ENCODE results near the gene MYH6. TPM values are rescaled to one million over a fixed set of nuclear protein-coding genes. Genes with fewer than 3 reads are reported as not detected.

MYH6 gene
- total RNA-seq, 1 experiment from 2014 or later = not detected

DNA sequence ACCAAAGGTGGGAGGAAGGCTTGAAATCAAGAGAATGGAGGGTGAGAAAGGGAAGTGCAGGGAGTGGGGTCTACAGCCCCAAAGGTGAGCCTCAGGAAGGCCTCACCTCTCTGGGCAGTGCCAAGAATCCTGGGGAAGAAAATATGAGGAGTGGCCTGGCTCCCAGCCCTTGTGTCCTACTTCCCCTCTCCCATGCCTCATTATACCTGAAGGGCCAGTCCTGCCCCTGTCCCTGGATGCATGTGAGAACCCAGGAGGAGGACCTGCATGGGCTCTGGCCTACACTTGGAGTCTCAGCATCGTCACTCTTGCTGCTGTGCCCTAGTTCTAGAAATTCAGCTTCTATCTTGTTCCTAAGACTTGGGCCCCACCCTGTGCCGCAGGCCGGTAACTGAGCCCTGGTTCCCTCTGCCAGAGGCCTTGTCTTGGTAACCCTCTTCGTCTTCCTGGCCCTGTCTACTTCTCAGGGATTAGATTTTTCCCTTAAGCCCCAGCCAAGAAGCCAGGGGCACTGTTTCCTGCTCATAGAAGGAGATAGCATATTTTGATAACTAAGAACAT lies 38.3 kb upstream of the MYH6 start:
- H3K79me2 ChIP-seq (ENCODE audit: low read length) = no peaks in the 10 kb centered on the region
- H3K27me3 ChIP-seq (ENCODE audit: low read length) = no peaks in the 10 kb centered on the region
- no peaks in the 10 kb centered on the region for H3K36me3 ChIP-seq (ENCODE audit: insufficient read depth, low read length)

DNA sequence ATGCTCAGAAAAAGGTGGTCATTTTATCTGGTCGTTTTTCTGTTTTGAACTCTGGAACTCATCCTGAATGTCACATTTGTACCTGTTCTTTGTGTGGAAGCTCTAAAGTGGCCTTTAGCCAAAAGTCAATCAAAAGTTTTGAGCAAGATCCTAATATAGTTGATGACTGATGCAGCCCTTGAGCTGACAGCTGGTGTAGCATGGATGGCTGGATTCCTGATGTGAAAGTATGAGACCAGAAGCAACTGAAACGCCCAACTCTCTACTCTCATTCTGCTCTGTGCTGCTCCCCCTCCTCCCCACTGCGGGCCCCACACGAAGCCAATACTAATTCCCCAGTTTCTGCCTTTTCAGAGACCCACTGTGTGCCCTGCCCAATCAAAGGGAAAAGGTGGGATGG lies 37.7 kb upstream of the MYH6 start:
- Histone ChIP-seq H3K27me3 (ENCODE audit: low read length) (no peaks in the 10 kb centered on the region), H2AFZ (ENCODE audit: low read length) (no peak overlapping the region), H3K9ac (ENCODE audit: low read length) (no peak overlapping the region), H3K4me3 (ENCODE audit: low read length) (no peak overlapping the region), H3K9me2 (replicated peaks; ENCODE audit: insufficient read depth, low read length) (no peaks in the 10 kb centered on the region), H3K79me2 (ENCODE audit: low read length) (no peaks in the 10 kb centered on the region), H3K36me3 (ENCODE audit: insufficient read depth, low read length) (no peaks in the 10 kb centered on the region), H3K9me3 (ENCODE audit: low read length) (no peaks in the 10 kb centered on the region), H3K27ac (ENCODE audit: low read length) (no peak overlapping the region), H3K4me1 (ENCODE audit: low read length) (no peaks in the 10 kb centered on the region), H3K4me2 (ENCODE audit: low read depth, low read length, poor library complexity, severe bottlenecking) (no peak overlapping the region), H4K20me1 (ENCODE audit: insufficient read depth, low read depth, low read length) (no peaks in the 10 kb centered on the region)
- DNase-seq = no peak

More for the DNA sequence above, 38.3 kb upstream of the MYH6 start:
- H3K27ac ChIP-seq (ENCODE audit: low read length) = no peak overlapping the region
- H4K20me1 ChIP-seq (ENCODE audit: insufficient read depth, low read depth, low read length) = no peaks in the 10 kb centered on the region
- no peak overlapping the region for H3K4me2 ChIP-seq (ENCODE audit: low read depth, low read length, poor library complexity, severe bottlenecking)
- no peak overlapping the region for H3K4me3 ChIP-seq (ENCODE audit: low read length)
- no peak overlapping the region for H2AFZ ChIP-seq (ENCODE audit: low read length)
- no peaks in the 10 kb centered on the region for H3K9me3 ChIP-seq (ENCODE audit: low read length)
- no peak for DNase-seq
- H3K9ac ChIP-seq (ENCODE audit: low read length) = no peak overlapping the region
- H3K9me2 ChIP-seq (replicated peaks; ENCODE audit: insufficient read depth, low read length) = no peaks in the 10 kb centered on the region
- H3K4me1 ChIP-seq (ENCODE audit: low read length) = no peaks in the 10 kb centered on the region

DNA sequence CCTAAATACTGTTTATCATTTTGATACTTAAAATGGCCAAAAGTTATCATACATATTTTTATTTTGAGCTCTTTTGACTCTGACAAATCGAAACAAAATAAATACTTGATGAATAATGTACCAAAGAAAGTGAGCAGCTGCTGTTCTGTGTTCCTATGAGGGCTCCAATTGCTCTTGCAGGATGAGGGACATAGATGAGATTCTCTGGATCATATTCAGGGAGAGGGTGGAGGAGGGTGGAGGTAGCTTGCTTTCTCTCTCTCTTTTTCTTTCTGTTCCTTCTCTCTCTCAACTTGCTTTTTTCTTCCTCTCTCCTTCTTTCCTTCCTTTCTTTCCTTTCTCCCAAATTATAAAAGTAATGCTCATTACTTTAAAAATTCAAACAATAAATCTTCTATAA lies 36.2 kb upstream of the MYH6 start:
- H3K4me2 ChIP-seq (ENCODE audit: low read depth, low read length, poor library complexity, severe bottlenecking) = no peak overlapping the region
- no peaks in the 10 kb centered on the region for H3K36me3 ChIP-seq (ENCODE audit: insufficient read depth, low read length)
- H4K20me1 ChIP-seq (ENCODE audit: insufficient read depth, low read depth, low read length) = no peaks in the 10 kb centered on the region
- no peak for DNase-seq
- no peaks in the 10 kb centered on the region for H3K79me2 ChIP-seq (ENCODE audit: low read length)
- no peak overlapping the region for H3K4me3 ChIP-seq (ENCODE audit: low read length)
- no peaks in the 10 kb centered on the region for H3K9me2 ChIP-seq (replicated peaks; ENCODE audit: insufficient read depth, low read length)
- H3K27me3 ChIP-seq (ENCODE audit: low read length) = no peaks in the 10 kb centered on the region
- H3K9ac ChIP-seq (ENCODE audit: low read length) = no peak overlapping the region
- H3K27ac ChIP-seq (ENCODE audit: low read length) = no peak overlapping the region
- no peaks in the 10 kb centered on the region for H3K9me3 ChIP-seq (ENCODE audit: low read length)
- no peak overlapping the region for H2AFZ ChIP-seq (ENCODE audit: low read length)
- no peaks in the 10 kb centered on the region for H3K4me1 ChIP-seq (ENCODE audit: low read length)

DNA sequence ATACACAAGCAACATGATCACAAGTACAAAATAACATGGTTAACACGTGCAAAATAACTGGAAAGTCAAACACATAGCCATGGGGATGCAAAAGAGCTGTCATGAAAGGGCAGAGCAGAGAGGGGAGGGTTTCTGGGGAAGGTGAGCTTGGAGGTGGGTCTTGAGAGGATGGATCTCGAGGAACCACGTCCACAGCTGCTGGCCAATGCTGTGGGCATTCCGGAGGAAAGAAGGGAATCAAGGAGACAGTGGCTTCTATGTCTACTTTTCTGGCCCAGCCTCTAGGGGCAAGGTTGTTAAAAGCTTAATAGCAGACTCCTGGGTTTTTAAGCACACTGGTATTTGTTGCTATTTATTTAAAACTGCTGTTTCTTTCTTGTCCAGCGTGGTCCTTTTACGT lies 35.8 kb upstream of the MYH6 start:
- Histone ChIP-seq H4K20me1 (ENCODE audit: insufficient read depth, low read depth, low read length) (no peaks in the 10 kb centered on the region), H2AFZ (ENCODE audit: low read length) (no peak overlapping the region)

DNA sequence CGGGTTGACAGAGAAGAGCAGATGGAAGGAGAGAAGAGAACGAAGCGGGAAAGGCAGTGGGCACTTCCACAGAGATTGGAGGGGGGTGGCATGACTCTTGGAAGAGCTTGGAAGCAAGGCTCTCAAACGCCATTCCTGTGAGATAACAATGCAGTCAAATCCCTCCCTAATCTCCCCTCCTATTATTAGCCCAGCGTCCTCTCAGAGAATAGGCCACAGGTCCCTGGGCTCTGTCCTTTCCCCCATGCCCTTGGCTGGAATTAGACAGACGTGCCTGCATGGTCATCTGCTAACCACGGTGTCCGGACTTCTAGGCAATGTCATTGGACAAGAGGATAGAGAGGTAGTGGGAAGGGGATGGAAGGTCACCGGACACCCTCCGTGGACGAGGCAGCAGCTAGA lies 35.3 kb upstream of the MYH6 start:
- Histone ChIP-seq H4K20me1 (ENCODE audit: insufficient read depth, low read depth, low read length) (no peaks in the 10 kb centered on the region), H3K27ac (ENCODE audit: low read length) (no peak overlapping the region), H3K27me3 (ENCODE audit: low read length) (no peaks in the 10 kb centered on the region), H3K9ac (ENCODE audit: low read length) (no peak overlapping the region), H3K9me3 (ENCODE audit: low read length) (no peaks in the 10 kb centered on the region), H3K4me3 (ENCODE audit: low read length) (no peak overlapping the region), H3K9me2 (replicated peaks; ENCODE audit: insufficient read depth, low read length) (no peaks in the 10 kb centered on the region), H3K36me3 (ENCODE audit: insufficient read depth, low read length) (no peaks in the 10 kb centered on the region), H3K4me2 (ENCODE audit: low read depth, low read length, poor library complexity, severe bottlenecking) (no peak overlapping the region), H2AFZ (ENCODE audit: low read length) (no peak overlapping the region), H3K4me1 (ENCODE audit: low read length) (no peaks in the 10 kb centered on the region), H3K79me2 (ENCODE audit: low read length) (no peaks in the 10 kb centered on the region)
- DNase-seq = no peak

More for the DNA sequence above, 35.8 kb upstream of the MYH6 start:
- no peaks in the 10 kb centered on the region for H3K9me2 ChIP-seq (replicated peaks; ENCODE audit: insufficient read depth, low read length)
- no peak for DNase-seq
- H3K27me3 ChIP-seq (ENCODE audit: low read length) = no peaks in the 10 kb centered on the region
- H3K4me3 ChIP-seq (ENCODE audit: low read length) = no peak overlapping the region
- H3K4me2 ChIP-seq (ENCODE audit: low read depth, low read length, poor library complexity, severe bottlenecking) = no peak overlapping the region
- H3K9ac ChIP-seq (ENCODE audit: low read length) = no peak overlapping the region
- no peaks in the 10 kb centered on the region for H3K4me1 ChIP-seq (ENCODE audit: low read length)
- no peaks in the 10 kb centered on the region for H3K36me3 ChIP-seq (ENCODE audit: insufficient read depth, low read length)
- no peak overlapping the region for H3K27ac ChIP-seq (ENCODE audit: low read length)
- H3K79me2 ChIP-seq (ENCODE audit: low read length) = no peaks in the 10 kb centered on the region
- no peaks in the 10 kb centered on the region for H3K9me3 ChIP-seq (ENCODE audit: low read length)

DNA sequence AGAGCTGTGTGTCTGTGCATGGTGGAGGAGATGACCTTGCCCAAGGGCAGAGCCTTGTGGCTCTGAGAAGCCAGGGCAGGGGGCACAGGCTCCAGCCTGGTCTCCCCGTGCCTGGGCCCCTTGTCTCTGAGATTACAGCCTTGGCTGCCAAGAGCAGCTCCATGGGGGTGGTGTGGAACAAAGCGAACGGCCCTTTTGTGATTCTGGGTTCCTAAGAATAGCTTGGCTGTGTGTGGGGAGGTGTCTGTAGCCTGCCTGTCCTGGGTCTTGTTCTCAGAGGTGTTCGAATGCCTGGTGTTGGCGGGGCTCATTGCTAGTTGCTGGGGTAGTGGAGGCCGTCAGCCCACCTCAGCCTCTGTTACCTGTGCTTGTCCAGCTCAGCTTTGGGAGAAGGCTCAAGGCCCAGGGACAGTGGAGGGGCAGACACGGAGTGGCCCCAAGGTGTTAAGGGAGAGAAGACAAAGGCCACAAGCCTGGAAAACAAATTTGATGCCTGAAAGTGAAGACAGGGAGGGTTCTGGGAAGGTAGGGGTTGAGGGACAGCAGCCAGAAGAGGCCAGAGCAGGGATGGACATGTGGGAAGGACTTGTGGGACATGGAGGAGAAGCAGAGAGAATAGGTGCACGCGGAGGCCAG lies 34.8 kb upstream of the MYH6 start:
- no peak overlapping the region for H3K9ac ChIP-seq (ENCODE audit: low read length)
- no peaks in the 10 kb centered on the region for H4K20me1 ChIP-seq (ENCODE audit: insufficient read depth, low read depth, low read length)
- DNase-seq = no peak
- no peaks in the 10 kb centered on the region for H3K4me1 ChIP-seq (ENCODE audit: low read length)
- H3K9me3 ChIP-seq (ENCODE audit: low read length) = no peaks in the 10 kb centered on the region
- no peak overlapping the region for H2AFZ ChIP-seq (ENCODE audit: low read length)
- H3K27me3 ChIP-seq (ENCODE audit: low read length) = no peaks in the 10 kb centered on the region
- H3K4me3 ChIP-seq (ENCODE audit: low read length) = no peak overlapping the region
- no peaks in the 10 kb centered on the region for H3K79me2 ChIP-seq (ENCODE audit: low read length)
- H3K27ac ChIP-seq (ENCODE audit: low read length) = no peak overlapping the region
- no peaks in the 10 kb centered on the region for H3K9me2 ChIP-seq (replicated peaks; ENCODE audit: insufficient read depth, low read length)
- no peaks in the 10 kb centered on the region for H3K36me3 ChIP-seq (ENCODE audit: insufficient read depth, low read length)
- H3K4me2 ChIP-seq (ENCODE audit: low read depth, low read length, poor library complexity, severe bottlenecking) = no peak overlapping the region

DNA sequence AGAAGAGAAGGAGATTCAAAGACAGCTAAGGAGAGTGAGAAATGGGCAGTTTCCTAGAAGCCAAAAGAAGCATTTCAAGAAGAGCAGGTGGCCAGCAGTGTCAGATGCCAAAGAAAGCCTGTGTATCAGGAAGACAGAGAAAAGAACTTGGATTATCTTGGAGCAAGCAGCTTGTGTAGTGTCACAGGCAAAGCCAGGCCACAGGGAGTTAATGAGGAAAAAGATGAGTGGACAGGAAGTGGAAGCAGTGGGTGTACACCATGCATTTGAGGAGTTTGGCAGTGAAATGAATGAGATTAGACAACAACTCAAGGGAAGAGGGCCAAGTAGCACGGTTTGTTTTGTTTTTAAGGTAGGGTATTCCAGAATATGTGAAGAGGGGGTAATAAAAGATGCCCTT lies 33.0 kb upstream of the MYH6 start:
- H3K27me3 ChIP-seq (ENCODE audit: low read length) = no peaks in the 10 kb centered on the region
- no peaks in the 10 kb centered on the region for H3K9me3 ChIP-seq (ENCODE audit: low read length)
- H2AFZ ChIP-seq (ENCODE audit: low read length) = no peak overlapping the region
- no peaks in the 10 kb centered on the region for H4K20me1 ChIP-seq (ENCODE audit: insufficient read depth, low read depth, low read length)
- no peak for DNase-seq
- H3K9ac ChIP-seq (ENCODE audit: low read length) = no peak overlapping the region
- no peaks in the 10 kb centered on the region for H3K4me1 ChIP-seq (ENCODE audit: low read length)
- no peaks in the 10 kb centered on the region for H3K79me2 ChIP-seq (ENCODE audit: low read length)
- no peaks in the 10 kb centered on the region for H3K9me2 ChIP-seq (replicated peaks; ENCODE audit: insufficient read depth, low read length)
- no peak overlapping the region for H3K27ac ChIP-seq (ENCODE audit: low read length)
- H3K36me3 ChIP-seq (ENCODE audit: insufficient read depth, low read length) = no peaks in the 10 kb centered on the region
- no peak overlapping the region for H3K4me2 ChIP-seq (ENCODE audit: low read depth, low read length, poor library complexity, severe bottlenecking)
- H3K4me3 ChIP-seq (ENCODE audit: low read length) = no peak overlapping the region

DNA sequence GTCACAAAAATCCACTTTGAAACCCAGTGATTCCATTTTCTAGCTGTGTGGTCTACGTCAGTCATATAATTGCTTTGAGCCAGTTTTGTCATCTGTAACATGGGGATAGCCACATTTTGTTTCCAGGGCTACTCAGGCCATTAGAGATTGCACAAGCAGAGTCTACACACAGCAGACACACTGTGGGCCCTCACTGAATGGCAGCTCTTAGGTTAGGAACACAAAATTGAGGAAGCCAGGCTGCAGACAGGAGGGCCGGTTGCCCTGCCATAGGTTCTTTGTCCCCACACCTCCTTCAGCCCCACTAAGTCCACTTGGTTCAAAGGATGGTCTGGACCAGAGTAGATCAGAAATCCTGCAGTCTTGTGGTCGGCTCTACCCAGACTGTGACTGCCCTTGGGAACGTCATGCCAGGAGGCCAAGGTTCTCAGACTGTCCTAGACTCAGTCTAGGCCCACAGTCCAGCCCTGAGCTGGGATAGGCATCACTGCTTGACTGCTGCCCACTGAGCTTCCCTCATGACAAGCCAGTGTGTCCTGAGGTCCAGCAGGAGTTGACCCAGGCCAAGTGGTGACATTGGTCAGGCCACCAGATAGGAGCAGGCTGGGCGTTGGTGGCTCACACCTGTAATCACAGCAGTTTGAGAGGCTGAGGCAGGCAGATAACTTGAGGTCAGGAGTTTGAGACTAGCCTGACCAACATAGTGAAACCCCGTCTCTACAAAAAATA lies 31.2 kb upstream of the MYH6 start:
- H3K27me3 ChIP-seq (ENCODE audit: low read length) = no peaks in the 10 kb centered on the region
- no peak overlapping the region for H3K4me2 ChIP-seq (ENCODE audit: low read depth, low read length, poor library complexity, severe bottlenecking)
- H3K9me2 ChIP-seq (replicated peaks; ENCODE audit: insufficient read depth, low read length) = no peaks in the 10 kb centered on the region
- H3K27ac ChIP-seq (ENCODE audit: low read length) = no peak overlapping the region
- DNase-seq = no peak
- H3K4me3 ChIP-seq (ENCODE audit: low read length) = no peak overlapping the region
- H2AFZ ChIP-seq (ENCODE audit: low read length) = no peak overlapping the region
- H4K20me1 ChIP-seq (ENCODE audit: insufficient read depth, low read depth, low read length) = no peaks in the 10 kb centered on the region
- H3K4me1 ChIP-seq (ENCODE audit: low read length) = no peaks in the 10 kb centered on the region
- no peaks in the 10 kb centered on the region for H3K36me3 ChIP-seq (ENCODE audit: insufficient read depth, low read length)
- H3K79me2 ChIP-seq (ENCODE audit: low read length) = no peaks in the 10 kb centered on the region
- H3K9me3 ChIP-seq (ENCODE audit: low read length) = no peaks in the 10 kb centered on the region
- H3K9ac ChIP-seq (ENCODE audit: low read length) = no peak overlapping the region

Measured in Karpas-422 (cell line).